Measurements from ENCODE around the gene CELSR1.

Gene CELSR1

DNA sequence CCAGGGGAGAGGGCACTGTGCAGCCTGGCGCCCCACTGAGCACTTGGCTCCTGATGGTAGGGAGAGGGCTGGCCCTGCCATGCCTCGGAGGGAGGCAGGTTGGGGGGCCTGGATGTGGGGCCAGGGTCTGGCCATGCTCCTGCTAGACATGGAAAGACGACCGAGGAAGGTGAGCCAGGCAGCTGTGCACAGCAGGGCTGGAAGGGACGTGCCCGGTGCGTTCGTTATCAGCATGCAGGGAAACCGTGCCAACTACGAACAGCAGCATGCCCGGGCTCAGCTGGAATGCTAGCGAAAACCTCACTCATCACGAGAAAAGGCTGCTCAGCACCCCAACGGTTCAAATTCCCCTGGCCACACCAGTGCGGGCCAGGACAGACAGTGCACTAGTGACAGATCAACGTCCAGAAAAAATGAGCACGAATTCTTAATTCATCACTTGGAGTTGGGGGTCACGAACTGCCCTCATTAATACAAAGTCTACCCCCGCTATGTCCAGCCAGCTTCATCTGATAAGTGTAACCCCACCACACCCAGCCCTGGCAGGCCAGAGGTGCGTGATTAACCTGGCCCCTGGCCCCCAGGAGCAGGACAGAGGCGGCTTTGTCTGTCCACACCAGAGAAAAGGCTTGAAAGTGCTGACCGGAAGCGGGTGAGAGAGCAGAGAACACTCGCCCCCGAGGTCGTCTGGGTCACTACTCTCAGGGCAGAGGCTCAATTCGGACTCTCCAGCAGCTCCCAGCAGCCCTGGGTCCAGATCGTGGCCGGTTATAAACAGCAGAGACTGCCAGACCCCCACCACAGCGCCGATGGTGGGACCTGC lies 84.2 kb downstream of the CELSR1 start:
- POLR2A ChIA-PET = no interaction called here
- CTCF ChIA-PET = no interaction called here
- DNase-seq (ENCODE audit: extremely low spot score) = no peak
- TF ChIP-seq, protein P1, sequence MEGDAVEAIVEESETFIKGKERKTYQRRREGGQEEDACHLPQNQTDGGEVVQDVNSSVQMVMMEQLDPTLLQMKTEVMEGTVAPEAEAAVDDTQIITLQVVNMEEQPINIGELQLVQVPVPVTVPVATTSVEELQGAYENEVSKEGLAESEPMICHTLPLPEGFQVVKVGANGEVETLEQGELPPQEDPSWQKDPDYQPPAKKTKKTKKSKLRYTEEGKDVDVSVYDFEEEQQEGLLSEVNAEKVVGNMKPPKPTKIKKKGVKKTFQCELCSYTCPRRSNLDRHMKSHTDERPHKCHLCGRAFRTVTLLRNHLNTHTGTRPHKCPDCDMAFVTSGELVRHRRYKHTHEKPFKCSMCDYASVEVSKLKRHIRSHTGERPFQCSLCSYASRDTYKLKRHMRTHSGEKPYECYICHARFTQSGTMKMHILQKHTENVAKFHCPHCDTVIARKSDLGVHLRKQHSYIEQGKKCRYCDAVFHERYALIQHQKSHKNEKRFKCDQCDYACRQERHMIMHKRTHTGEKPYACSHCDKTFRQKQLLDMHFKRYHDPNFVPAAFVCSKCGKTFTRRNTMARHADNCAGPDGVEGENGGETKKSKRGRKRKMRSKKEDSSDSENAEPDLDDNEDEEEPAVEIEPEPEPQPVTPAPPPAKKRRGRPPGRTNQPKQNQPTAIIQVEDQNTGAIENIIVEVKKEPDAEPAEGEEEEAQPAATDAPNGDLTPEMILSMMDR (IDR thresholded peaks at IDR 0.05; ENCODE audit: control extremely low read depth, extremely low read depth, low read depth, missing control alignments) = no peak

DNA sequence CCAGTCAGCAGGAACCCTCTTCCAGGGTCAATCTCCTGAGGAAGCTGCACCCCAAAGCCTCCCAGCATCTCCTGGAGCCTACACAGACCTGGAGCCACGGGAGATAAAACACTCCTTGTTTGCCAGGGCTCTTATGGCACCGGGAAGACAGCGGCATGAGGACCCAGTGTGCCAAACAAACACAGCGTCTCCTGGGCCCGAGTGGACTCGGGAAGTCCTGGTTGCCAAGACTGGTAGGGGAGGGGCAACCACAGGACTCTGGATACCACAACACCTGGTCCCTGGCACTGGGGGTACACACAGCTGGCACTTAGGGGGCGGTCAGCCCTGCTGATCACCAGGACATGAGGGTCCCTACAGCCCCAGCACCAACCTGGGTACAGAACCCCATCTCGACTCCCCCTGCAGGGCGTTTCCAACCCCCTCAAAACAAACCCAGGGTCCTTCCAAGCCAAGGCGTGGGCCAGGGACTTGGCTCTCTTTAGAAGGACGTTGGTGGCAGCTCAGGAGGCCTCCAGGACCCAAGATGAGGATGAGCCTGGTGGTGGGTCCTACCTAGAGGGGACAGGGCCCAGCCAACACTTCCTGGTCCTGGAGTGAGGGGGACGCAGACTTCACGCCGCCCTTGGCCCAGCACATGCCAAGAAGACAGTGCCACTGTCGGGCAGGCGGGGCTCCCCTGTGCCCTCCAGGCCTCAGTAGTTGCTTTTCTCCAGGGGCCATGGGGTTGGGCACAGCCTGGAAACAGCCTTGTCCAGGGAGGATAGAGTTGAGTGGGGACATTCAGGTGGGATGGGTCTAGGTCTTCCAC lies 85.0 kb downstream of the CELSR1 start:
- POLR2A ChIA-PET = no interaction called here
- DNase-seq (ENCODE audit: extremely low spot score) = no peak
- TF ChIP-seq, protein P1 (IDR thresholded peaks at IDR 0.05; ENCODE audit: control extremely low read depth, extremely low read depth, low read depth, missing control alignments) = no peak
- CTCF ChIA-PET = no interaction called here

DNA sequence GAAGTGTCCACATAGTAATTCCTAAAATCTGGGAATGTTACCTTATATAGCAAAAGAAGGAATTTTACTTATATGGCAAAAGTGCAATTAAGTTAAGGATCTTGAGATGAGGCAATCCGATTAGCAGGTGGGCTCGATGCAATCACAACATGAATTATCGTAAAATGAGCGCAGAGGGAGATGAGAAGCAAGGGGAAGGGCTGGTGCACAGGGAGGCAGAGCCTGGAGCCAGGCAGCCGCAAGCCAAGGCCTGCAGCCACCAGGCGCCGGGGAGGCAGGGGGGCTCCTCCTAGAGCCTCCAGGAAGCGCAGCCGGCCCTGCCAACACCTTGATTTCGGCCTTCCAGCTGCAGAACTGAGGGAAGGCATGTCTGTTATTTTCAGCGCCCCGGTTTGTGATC lies 85.7 kb downstream of the CELSR1 start:
- no peak for DNase-seq (ENCODE audit: extremely low spot score)
- POLR2A ChIA-PET = no interaction called here
- TF ChIP-seq, protein P1 (IDR thresholded peaks at IDR 0.05; ENCODE audit: control extremely low read depth, extremely low read depth, low read depth, missing control alignments) = no peak
- CTCF ChIA-PET = no interaction called here

DNA sequence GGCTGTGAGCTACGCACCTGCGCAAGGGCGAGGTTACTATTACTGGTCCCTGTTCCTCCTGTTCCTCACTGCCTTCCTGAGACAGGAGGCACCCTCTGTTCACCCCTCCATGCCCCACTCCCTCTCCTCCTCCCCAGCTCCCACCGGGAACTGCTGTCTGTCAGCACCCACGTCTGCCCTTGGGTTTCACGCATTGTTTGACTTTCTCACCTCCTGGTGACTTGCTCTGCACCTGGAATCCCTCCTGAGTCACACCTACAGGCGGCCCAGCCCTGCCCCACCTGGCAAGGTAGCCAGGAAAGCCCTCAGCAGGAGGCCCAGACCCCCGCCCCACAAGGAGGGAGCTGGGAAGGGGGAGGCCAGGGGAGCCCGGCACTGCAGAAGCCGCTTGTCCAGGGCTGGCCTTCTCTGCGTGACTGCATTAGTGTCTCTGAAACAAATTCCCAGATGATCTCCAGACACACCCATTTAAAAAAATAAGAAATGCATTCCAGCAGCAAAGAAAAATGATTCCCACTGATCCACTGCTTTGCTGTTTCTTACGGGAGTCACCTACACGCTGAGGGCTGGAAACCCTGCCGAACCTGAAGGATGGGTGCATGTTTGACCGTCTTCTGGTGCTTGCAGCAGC lies 86.4 kb downstream of the CELSR1 start:
- CTCF ChIA-PET = no interaction called here

DNA sequence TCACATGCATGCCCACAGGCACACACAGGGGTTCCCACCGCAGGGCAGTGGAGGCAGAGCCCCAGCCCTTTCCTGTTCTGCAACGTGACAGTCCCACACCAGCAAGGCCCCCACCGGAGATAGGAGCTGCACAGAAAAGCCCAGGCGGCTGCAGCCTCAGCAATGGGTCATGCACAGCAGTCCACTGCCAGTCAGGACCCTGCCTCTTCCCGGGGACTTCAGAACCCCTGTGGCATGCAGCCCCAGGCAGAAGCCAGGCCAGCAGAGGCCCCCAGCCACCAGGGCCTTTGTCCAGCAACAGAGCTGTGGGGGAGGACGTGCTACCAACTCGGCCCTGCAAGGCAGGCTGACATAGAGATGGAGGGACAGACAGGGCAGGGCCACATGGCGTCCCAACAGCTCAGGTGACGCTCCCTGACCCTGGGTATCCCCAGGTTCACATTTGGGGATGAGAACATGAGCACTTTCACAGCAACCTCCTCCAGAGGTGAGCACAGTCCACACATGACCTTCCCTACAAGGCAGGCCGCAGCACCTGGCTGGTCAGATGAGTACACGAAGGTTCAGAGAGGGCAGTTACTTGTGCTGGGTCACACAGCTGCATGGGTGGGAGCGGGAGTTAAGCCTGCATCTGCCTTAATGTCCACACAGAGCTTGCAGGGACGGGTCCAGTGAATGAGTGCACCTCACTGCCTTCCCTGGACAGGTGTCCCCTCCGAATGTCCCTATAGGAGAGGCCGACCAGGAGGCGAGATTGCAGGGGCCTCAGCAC lies 87.3 kb downstream of the CELSR1 start:
- CTCF ChIA-PET = no interaction called here
- TF ChIP-seq, protein P1 (IDR thresholded peaks at IDR 0.05; ENCODE audit: control extremely low read depth, extremely low read depth, low read depth, missing control alignments) = no peak
- DNase-seq (ENCODE audit: extremely low spot score) = no peak
- POLR2A ChIA-PET = no interaction called here

More for the DNA sequence above, 86.4 kb downstream of the CELSR1 start:
- DNase-seq (ENCODE audit: extremely low spot score) = no peak
- TF ChIP-seq, protein P1 (IDR thresholded peaks at IDR 0.05; ENCODE audit: control extremely low read depth, extremely low read depth, low read depth, missing control alignments) = no peak
- POLR2A ChIA-PET = no interaction called here

Measured in GM10248 (cell line).